ENCODE data around the gene CAMK4.

GRCh38 chr5:111248571-111248970, 24.4 kb downstream of the CAMK4 start:
- TF ChIP-seq CTCF (IDR thresholded peaks at IDR 0.05), result no peak
- no peak for TF ChIP-seq POLR2A (IDR thresholded peaks at IDR 0.05)
- no peak for TF ChIP-seq POLR2AphosphoS5 (IDR thresholded peaks at IDR 0.05)

Data from prostate gland (tissue), 2 donors.